Right atrium auricular region (tissue), 2 donors: ENCODE results near the gene MIPOL1. TPM values are rescaled to one million over a fixed set of nuclear protein-coding genes. Genes with fewer than 3 reads are reported as not detected.
"Not testable (repeated sequence)": the region's sequence is repeated elsewhere in the genome, so short reads cannot be mapped to it uniquely, and the experiment has no call there.

ENCODE experiments used
- DNase-seq: peaks from one replicate; pipeline ENCODE4 v3.0.0-alpha.2; 2019; ENCODE audit warnings: low spot score
- H3K27ac ChIP-seq, 2 donors: fragments of 200-600 bp; sonication (generic); 1 replicate in 1 of 2; 2 replicates in 1 of 2; pipeline ENCODE4 v1.5.1; 2016 to 2019
- H3K27me3 ChIP-seq, 2 donors: fragments of 200-600 bp; sonication (generic); one replicate each; pipeline versions ENCODE4 v1.5.1 to v1.6.0; 2017 to 2019
- H3K36me3 ChIP-seq: fragments of 200-600 bp; sonication (generic); one replicate; pipeline ENCODE4 v1.5.1; 2016
- H3K4me1 ChIP-seq, 2 donors: fragments of 200-600 bp; sonication (generic); one replicate each; pipeline versions ENCODE4 v1.5.1 to v1.6.0; 2017 to 2019
- H3K4me3 ChIP-seq, 2 donors: fragments of 200-600 bp; sonication (generic); 1 replicate in 1 of 2; 2 replicates in 1 of 2; pipeline ENCODE4 v1.5.1; 2017 to 2019; ENCODE audit warnings: mild to moderate bottlenecking in 1 of 2, moderate library complexity in 1 of 2
- H3K9me3 ChIP-seq, 2 donors: fragments of 200-600 bp; sonication (generic); one replicate each; pipeline ENCODE4 v1.5.1; 2019
- CTCF ChIP-seq, 2 donors: fragments of 200-600 bp; sonication (generic); IDR thresholded peaks; one replicate each; pipeline ENCODE4 v1.5.1; 2019; ENCODE audit warnings: antibody characterized with exemption in 2 of 2
- total RNA-seq, 2 donors: library from RNA; depleted of rRNA; stranded (reverse); fragments of >200 nt; gene quantifications; one replicate each; pipeline ENCODE4 v1.1.0, GENCODE V29; 2016

The MIPOL1 gene
- total RNA-seq, 2 donors from 2014 or later: 4.9 to 6.2 TPM

- no peak for DNase-seq
These were observed 26.1 kb upstream of the MIPOL1 start for GRCh38 chr14:37171678-37172023.

GRCh38 chr14:37172024-37172869, 25.5 kb upstream of the MIPOL1 start, which contains the start of gene SLC25A21:
TSS of gene SLC25A21 (minus strand) at chr14:37172606.
- peak in 1 of 2 donors; percentile 33 for TF ChIP-seq CTCF (IDR thresholded peaks at IDR 0.05)
- peak; percentile 85 for DNase-seq

More at GRCh38 chr14:37171678-37172023, 26.1 kb upstream of the MIPOL1 start:
- peaks cover 0 to 19% of the 10 kb centered on the region in 2 donors for H3K4me1 ChIP-seq
- H3K9me3 ChIP-seq: no peaks in the 10 kb centered on the region
- peak overlapping the region; percentile 54 to 67 for H3K4me3 ChIP-seq
- TF ChIP-seq CTCF (IDR thresholded peaks at IDR 0.05): no peak
- H3K36me3 ChIP-seq: no peaks in the 10 kb centered on the region
- peak overlapping the region; percentile 81 to 82 for H3K27ac ChIP-seq
- no peaks in the 10 kb centered on the region for H3K27me3 ChIP-seq

GRCh38 chr14:37172936-37173614, 24.7 kb upstream of the MIPOL1 start:
- TF ChIP-seq CTCF (IDR thresholded peaks at IDR 0.05): no peak
- no peaks in the 10 kb centered on the region for H3K9me3 ChIP-seq
- peak overlapping the region; percentile 54 to 67 for H3K4me3 ChIP-seq
- no peaks in the 10 kb centered on the region for H3K36me3 ChIP-seq
- H3K27me3 ChIP-seq: no peaks in the 10 kb centered on the region
- no peak for DNase-seq
- H3K27ac ChIP-seq: peak overlapping the region; percentile 81 to 82
- H3K4me1 ChIP-seq: peaks cover 0 to 19% of the 10 kb centered on the region in 2 donors

More at GRCh38 chr14:37172024-37172869, 25.5 kb upstream of the MIPOL1 start, which contains the start of gene SLC25A21:
- Histone ChIP-seq H3K36me3 (no peaks in the 10 kb centered on the region), H3K27me3 (no peaks in the 10 kb centered on the region), H3K4me3 (peak within 1 kb of the TSS; percentile 54 to 67), H3K9me3 (no peaks in the 10 kb centered on the region), H3K4me1 (peaks cover 0 to 19% of the 10 kb centered on the region in 2 donors), H3K27ac (peak within 1 kb of the TSS; percentile 81 to 82)

- no peak overlapping the region for H3K4me3 ChIP-seq
- no peaks in the 10 kb centered on the region for H3K27me3 ChIP-seq
- peaks cover 0 to 3% of the 10 kb centered on the region in 2 donors for H3K4me1 ChIP-seq
- no peak overlapping the region for H3K27ac ChIP-seq
- H3K9me3 ChIP-seq: no peaks in the 10 kb centered on the region
- TF ChIP-seq CTCF (IDR thresholded peaks at IDR 0.05): no peak
- DNase-seq: no peak
- H3K36me3 ChIP-seq: no peaks in the 10 kb centered on the region
These were observed 17.7 kb upstream of the MIPOL1 start for GRCh38 chr14:37179896-37180502.

GRCh38 chr14:37180886-37181285, 16.9 kb upstream of the MIPOL1 start:
- H3K4me1 ChIP-seq, H3K9me3 ChIP-seq, H3K27ac ChIP-seq, H3K36me3 ChIP-seq, H3K4me3 ChIP-seq, H3K27me3 ChIP-seq, DNase-seq: not testable (repeated sequence)

GRCh38 chr14:37181441-37181840, 16.3 kb upstream of the MIPOL1 start:
- H3K27me3 ChIP-seq: no peaks in the 10 kb centered on the region
- no peak for DNase-seq

GRCh38 chr14:37184520-37184919, 13.2 kb upstream of the MIPOL1 start:
- DNase-seq, H3K9me3 ChIP-seq, H3K4me3 ChIP-seq, H3K27ac ChIP-seq, H3K27me3 ChIP-seq, H3K4me1 ChIP-seq, H3K36me3 ChIP-seq: not testable (repeated sequence)

More at GRCh38 chr14:37181441-37181840, 16.3 kb upstream of the MIPOL1 start:
- no peak overlapping the region for H3K4me3 ChIP-seq
- H3K36me3 ChIP-seq: no peaks in the 10 kb centered on the region
- no peaks in the 10 kb centered on the region for H3K4me1 ChIP-seq
- H3K27ac ChIP-seq: no peak overlapping the region
- no peak for TF ChIP-seq CTCF (IDR thresholded peaks at IDR 0.05)
- H3K9me3 ChIP-seq: no peaks in the 10 kb centered on the region
